T-cell (primary cell): ENCODE measurements around the gene OVCH2. TPM values are rescaled to one million over a fixed set of nuclear protein-coding genes. Genes with fewer than 3 reads are reported as not detected.

ENCODE experiments used
- ATAC-seq, 4 experiments: fragments of 200-7000 bp in 3 of 4; fragments of 150-1000 bp in 1 of 4; cut with Tn5 transposase; replicated peaks in 1 of 4; 1 replicate in 3 of 4; 2 replicates in 1 of 4; pipeline ENCODE4 v1.10.0; 2021; ENCODE audit warnings: moderate library complexity in 3 of 4, mild to moderate bottlenecking in 2 of 4, moderate number of reproducible peaks in 1 of 4
- CTCF ChIA-PET, 2 donors: fragments of 300-600 bp; sonication (Branson Sonifier 250); formaldehyde crosslinking; loops; one replicate each; lab custom pipeline; 2022; ENCODE audit warnings: antibody characterized with exemption in 2 of 2; lab: Charles Lee
- POLR2A ChIA-PET, 2 donors: fragments of 300-600 bp; sonication (Branson Sonifier 250); formaldehyde crosslinking; loops; one replicate each; lab custom pipeline; 2022; ENCODE audit warnings: antibody characterized with exemption in 2 of 2; lab: Charles Lee
- DNase-seq, 35 experiments: peaks; one replicate each; pipeline versions ENCODE4 v3.0.0 to v3.0.0-alpha.2; 2013 to 2023
- H3K27ac ChIP-seq: one replicate; pipeline ENCODE4 v1.5.1; 2013; ENCODE audit warnings: low read length
- H3K27me3 ChIP-seq, 2 experiments: replicated peaks in 1 of 2; 1 replicate in 1 of 2; 2 replicates in 1 of 2; pipeline versions ENCODE4 v1.6.1 to v1.7.0; 2013; ENCODE audit warnings: low read length in 1 of 2, mixed read lengths in 1 of 2; ENCODE audit not compliant: control insufficient read depth in 2 of 2, insufficient read depth in 2 of 2; ENCODE audit errors: extremely low read depth in 1 of 2
- H3K36me3 ChIP-seq, 2 donors: 1 replicate in 1 of 2; 2 replicates in 1 of 2; pipeline versions ENCODE4 v1.6.1 to v1.7.0; 2013; ENCODE audit warnings: low read length in 1 of 2; ENCODE audit not compliant: control insufficient read depth in 2 of 2, insufficient read depth in 1 of 2; ENCODE audit errors: extremely low read depth in 1 of 2
- H3K4me1 ChIP-seq, 2 experiments: 1 replicate in 1 of 2; 2 replicates in 1 of 2; pipeline versions ENCODE4 v1.6.1 to v1.7.0; 2013; ENCODE audit warnings: low read length in 2 of 2, mixed read lengths in 1 of 2; ENCODE audit not compliant: insufficient read depth in 2 of 2, control insufficient read depth in 1 of 2; ENCODE audit errors: extremely low read depth in 1 of 2
- H3K4me3 ChIP-seq, 2 donors: 1 replicate in 1 of 2; 2 replicates in 1 of 2; pipeline versions ENCODE4 v1.5.1 to v1.7.0; 2013; ENCODE audit warnings: mild to moderate bottlenecking in 2 of 2, low read length in 1 of 2, moderate library complexity in 1 of 2; ENCODE audit not compliant: control insufficient read depth in 1 of 2; ENCODE audit errors: extremely low read depth in 1 of 2
- H3K9me3 ChIP-seq: 2 replicates; pipeline ENCODE4 v1.7.0; 2013
- H3K27ac Mint-ChIP-seq, 2 donors: one replicate each; pipeline ENCODE4 v1.8.0; 2020 to 2021; ENCODE audit warnings: mild to moderate bottlenecking in 2 of 2, mixed read lengths in 2 of 2
- H3K27me3 Mint-ChIP-seq, 2 donors: one replicate each; pipeline ENCODE4 v1.8.0; 2021 to 2022; ENCODE audit warnings: mixed read lengths in 2 of 2
- H3K36me3 Mint-ChIP-seq: one replicate; pipeline ENCODE4 v1.8.0; 2021; ENCODE audit warnings: mixed read lengths
- H3K4me1 Mint-ChIP-seq, 3 donors: one replicate each; pipeline ENCODE4 v1.8.0; 2020 to 2022; ENCODE audit warnings: mixed read lengths in 3 of 3, mild to moderate bottlenecking in 1 of 3
- H3K4me3 Mint-ChIP-seq, 3 donors: one replicate each; pipeline ENCODE4 v1.8.0; 2020 to 2022; ENCODE audit warnings: mild to moderate bottlenecking in 3 of 3, mixed read lengths in 3 of 3, moderate library complexity in 3 of 3
- H3K9me3 Mint-ChIP-seq, 3 donors: one replicate each; pipeline ENCODE4 v1.8.0; 2020 to 2022; ENCODE audit warnings: mixed read lengths in 3 of 3
- WGBS: methylation state at CpG from one replicate; pipeline ENCODE4 v1.1.5; 2013; ENCODE audit warnings: missing lambda C conversion rate; ENCODE audit not compliant: insufficient coverage; 5-methylcytosine and 5-hydroxymethylcytosine counted together
- total RNA-seq, 35 experiments: library from RNA in 6 of 35; stranded (reverse) in 6 of 35; fragments of 120-200 nt in 1 of 35; gene quantifications; one replicate each; pipeline versions ENCODE4 v1.2.1 to v1.2.4 and lab custom pipeline; 2013 to 2026

Gene OVCH2
- total RNA-seq, 5 donors from 2014 or later (not counting 1 experiment from before 2014, with no cell fraction given): not detected

- H3K36me3 ChIP-seq: no peaks in the 10 kb centered on the region
- H3K27me3 ChIP-seq: peaks cover 7 to 12% of the 10 kb centered on the region in 2 experiments
- no peaks in the 10 kb centered on the region for H3K4me1 ChIP-seq
- Mint-ChIP-seq H3K4me1 (no peaks in the 10 kb centered on the region), H3K4me3 (no peak overlapping the region), H3K27ac (no peak overlapping the region), H3K36me3 (no peaks in the 10 kb centered on the region), H3K27me3 (peaks cover 20 to 33% of the 10 kb centered on the region in 2 donors), H3K9me3 (no peaks in the 10 kb centered on the region)
- POLR2A ChIA-PET: no interaction called here
- WGBS: no CpG with 5 or more reads among the region's 1 CpG
- CTCF ChIA-PET: interaction anchor here (0.5 to 1.0 kb wide), 2 partner anchors 197 to 589 kb away, joined by 3 read pairs; no protein-coding TSS in a partner anchor
- no peak overlapping the region for H3K27ac ChIP-seq
- DNase-seq: no peak
- H3K4me3 ChIP-seq: no peak overlapping the region
- ATAC-seq: no peak
- no peaks in the 10 kb centered on the region for H3K9me3 ChIP-seq
Measured at GRCh38 chr11:7687386-7687785, 18.9 kb downstream of the OVCH2 start.

- DNase-seq (no peak), ATAC-seq (no peak)
- Mint-ChIP-seq H3K36me3 (no peaks in the 10 kb centered on the region), H3K27ac (no peak overlapping the region), H3K4me1 (no peaks in the 10 kb centered on the region), H3K4me3 (no peak overlapping the region), H3K27me3 (peaks cover 17 to 29% of the 10 kb centered on the region in 2 donors), H3K9me3 (no peaks in the 10 kb centered on the region)
- no peaks in the 10 kb centered on the region for H3K4me1 ChIP-seq
- no peak overlapping the region for H3K4me3 ChIP-seq
- no peaks in the 10 kb centered on the region for H3K36me3 ChIP-seq
- peaks cover 8 to 12% of the 10 kb centered on the region in 2 experiments for H3K27me3 ChIP-seq
- no CpG with 5 or more reads among the region's 4 CpGs for WGBS
- H3K27ac ChIP-seq: no peak overlapping the region
- ChIA-PET CTCF (interaction anchor here (0.5 to 1.0 kb wide), 2 partner anchors 197 to 589 kb away, joined by 3 read pairs; no protein-coding TSS in a partner anchor), POLR2A (no interaction called here)
- H3K9me3 ChIP-seq: no peaks in the 10 kb centered on the region
Measured at GRCh38 chr11:7686761-7687160, 19.5 kb downstream of the OVCH2 start.

GRCh38 chr11:7683571-7683970 is 22.7 kb downstream of the OVCH2 start:
- Mint-ChIP-seq H3K36me3 (no peaks in the 10 kb centered on the region), H3K27ac (no peak overlapping the region), H3K4me3 (no peak overlapping the region), H3K9me3 (no peaks in the 10 kb centered on the region), H3K4me1 (no peaks in the 10 kb centered on the region), H3K27me3 (peaks cover 20 to 30% of the 10 kb centered on the region in 2 donors)
- Histone ChIP-seq H3K27me3 (peaks cover 4 to 10% of the 10 kb centered on the region in 2 experiments), H3K4me3 (no peak overlapping the region), H3K4me1 (no peaks in the 10 kb centered on the region), H3K27ac (no peak overlapping the region), H3K9me3 (no peaks in the 10 kb centered on the region), H3K36me3 (no peaks in the 10 kb centered on the region)
- ChIA-PET CTCF (no interaction called here), POLR2A (no interaction called here)
- 64% methylated on average over 2 of the region's 2 CpGs for WGBS
- DNase-seq (no peak), ATAC-seq (no peak)

GRCh38 chr11:7677796-7678201 is 28.5 kb downstream of the OVCH2 start:
- no peaks in the 10 kb centered on the region for H3K36me3 Mint-ChIP-seq
- no peaks in the 10 kb centered on the region for H3K9me3 ChIP-seq
- H3K4me3 ChIP-seq: no peak overlapping the region
- no peak for DNase-seq
- peaks cover 7 to 11% (median 9%) of the 10 kb centered on the region in 3 donors for H3K4me1 Mint-ChIP-seq
- no peak overlapping the region for H3K27ac Mint-ChIP-seq
- no peak overlapping the region for H3K4me3 Mint-ChIP-seq
- POLR2A ChIA-PET: no interaction called here
- WGBS: 62% methylated on average over 2 of the region's 4 CpGs
- H3K27me3 ChIP-seq: peaks cover 8 to 24% of the 10 kb centered on the region in 2 experiments
- CTCF ChIA-PET: no interaction called here
- H3K4me1 ChIP-seq: peaks cover 0 to 16% of the 10 kb centered on the region in 2 experiments
- no peaks in the 10 kb centered on the region for H3K36me3 ChIP-seq
- no peak overlapping the region for H3K27ac ChIP-seq
- peaks cover 53 to 60% of the 10 kb centered on the region in 2 donors for H3K27me3 Mint-ChIP-seq
- ATAC-seq: no peak
- no peaks in the 10 kb centered on the region for H3K9me3 Mint-ChIP-seq

GRCh38 chr11:7677071-7677470 is 29.2 kb downstream of the OVCH2 start:
- H3K4me3 ChIP-seq: no peak overlapping the region
- DNase-seq (no peak), ATAC-seq (no peak)
- Mint-ChIP-seq H3K4me1 (peaks cover 9 to 15% (median 11%) of the 10 kb centered on the region in 3 donors), H3K36me3 (no peaks in the 10 kb centered on the region), H3K27ac (no peak overlapping the region), H3K9me3 (no peaks in the 10 kb centered on the region), H3K27me3 (peaks cover 60 to 68% of the 10 kb centered on the region in 2 donors), H3K4me3 (no peak overlapping the region)
- POLR2A ChIA-PET: no interaction called here
- no CpG with 5 or more reads among the region's 5 CpGs for WGBS
- H3K27ac ChIP-seq: no peak overlapping the region
- H3K9me3 ChIP-seq: no peaks in the 10 kb centered on the region
- H3K27me3 ChIP-seq: peaks cover 8 to 32% of the 10 kb centered on the region in 2 experiments
- CTCF ChIA-PET: interaction anchor here in 1 of 2 donors (1.9 kb wide), 1 partner anchor 15 kb away, joined by 8 read pairs; no protein-coding TSS in a partner anchor
- peaks cover 0 to 19% of the 10 kb centered on the region in 2 experiments for H3K4me1 ChIP-seq
- H3K36me3 ChIP-seq: no peaks in the 10 kb centered on the region

GRCh38 chr11:7675631-7676030 is 30.6 kb downstream of the OVCH2 start:
- WGBS: no CpG with 5 or more reads among the region's 3 CpGs

More at GRCh38 chr11:7675631-7676030, 30.6 kb downstream of the OVCH2 start:
- Mint-ChIP-seq H3K27me3 (peaks cover 63 to 70% of the 10 kb centered on the region in 2 donors), H3K36me3 (no peaks in the 10 kb centered on the region), H3K4me3 (no peak overlapping the region), H3K9me3 (no peaks in the 10 kb centered on the region), H3K4me1 (peaks cover 9 to 15% (median 11%) of the 10 kb centered on the region in 3 donors), H3K27ac (no peak overlapping the region)
- Histone ChIP-seq H3K9me3 (no peaks in the 10 kb centered on the region), H3K4me3 (no peak overlapping the region), H3K27ac (no peak overlapping the region), H3K36me3 (no peaks in the 10 kb centered on the region), H3K4me1 (peaks cover 0 to 19% of the 10 kb centered on the region in 2 experiments), H3K27me3 (peaks cover 13 to 34% of the 10 kb centered on the region in 2 experiments)
- POLR2A ChIA-PET: no interaction called here
- no peak for ATAC-seq
- DNase-seq: no peak
- CTCF ChIA-PET: interaction anchor here (0.6 to 1.9 kb wide), 3 partner anchors 10 to 448 kb away, joined by 3 to 8 read pairs (median 4); no protein-coding TSS in a partner anchor
